Keratinocyte (primary cell): ENCODE data around the gene BANK1.

Experiments used
- CTCF ChIP-seq, 3 experiments: IDR thresholded peaks in 1 of 3; conservative IDR thresholded peaks in 1 of 3; optimal IDR thresholded peaks in 1 of 3; 2 replicates in 2 of 3; 3 replicates in 1 of 3; pipeline versions ENCODE3 to v1.5.1; 2011; ENCODE audit warnings: low read length in 3 of 3, mild to moderate bottlenecking in 3 of 3, moderate library complexity in 2 of 3, control low read depth in 1 of 3, inconsistent platforms in 1 of 3; ENCODE audit not compliant: insufficient read depth in 2 of 3; ENCODE audit errors: extremely low read depth in 1 of 3
- EZH2 ChIP-seq: IDR thresholded peaks from one replicate; pipeline ENCODE4 v1.6.1; 2012; ENCODE audit warnings: inconsistent platforms, mild to moderate bottlenecking, low read length, moderate library complexity

GRCh38 chr4:102036016-102036415, 245.5 kb downstream of the BANK1 start:
- TF ChIP-seq CTCF (optimal IDR thresholded peaks at IDR 0.05 in 1 of 3, IDR thresholded peaks at IDR 0.05 in 1 of 3, conservative IDR thresholded peaks at IDR 0.05 in 1 of 3; ENCODE audit: extremely low read depth in 1 of 3, insufficient read depth in 2 of 3, low read length in 3 of 3), result no peak
- TF ChIP-seq EZH2, result no peak
